ENCODE results near the gene IMMP2L. TPM values are rescaled to one million over a fixed set of nuclear protein-coding genes. Genes with fewer than 3 reads are reported as not detected.

IMMP2L gene
- total RNA-seq, 1 donor from 2014 or later = 32.0 TPM

DNA sequence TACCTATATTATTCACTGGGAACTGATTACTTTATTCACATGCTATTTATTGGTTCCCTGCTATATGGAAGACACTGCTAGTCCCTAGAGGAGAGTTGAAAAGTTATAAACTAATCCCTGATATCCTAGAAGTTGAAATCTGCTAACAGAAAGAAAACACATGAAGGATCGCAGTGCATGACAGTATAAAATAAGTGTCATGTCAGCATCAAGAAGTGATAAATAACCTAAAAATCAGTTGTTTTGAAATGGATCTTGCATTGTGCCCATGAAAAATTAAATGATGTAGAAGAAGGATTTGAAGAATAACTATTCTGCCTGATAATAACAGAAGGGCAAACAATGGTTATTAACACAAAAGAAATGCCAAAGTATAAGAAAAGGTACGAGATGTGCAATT, 764.6 kb downstream of the IMMP2L start:
- no peak for DNase-seq

- no peak for DNase-seq
These were observed 771.3 kb downstream of the IMMP2L start for GRCh38 chr7:110790992-110791391.

- peak; percentile 22 for DNase-seq
These were observed 775.8 kb downstream of the IMMP2L start for GRCh38 chr7:110786328-110786965.

- no peak for DNase-seq
These were observed 777.5 kb downstream of the IMMP2L start for GRCh38 chr7:110784749-110785148.

DNA sequence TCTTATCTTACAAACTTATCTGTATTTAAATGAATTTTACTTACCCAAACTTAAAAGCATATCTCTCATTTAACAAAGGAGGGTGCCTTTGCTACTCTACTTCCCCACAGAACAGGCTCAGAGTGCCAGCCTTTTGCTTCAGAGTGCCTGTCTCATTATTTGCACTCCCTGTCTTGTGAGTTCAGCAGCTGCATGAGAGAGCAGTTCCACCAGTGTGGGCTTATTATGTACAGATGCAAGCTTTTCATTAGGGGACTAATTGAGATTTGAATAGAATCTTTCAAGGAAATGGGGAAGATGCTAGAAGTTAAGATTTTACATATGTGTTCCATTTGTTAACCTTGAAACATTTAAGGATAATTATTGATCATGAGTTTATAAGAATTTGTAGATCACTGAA, 781.6 kb downstream of the IMMP2L start:
- DNase-seq = peak; percentile 11

DNA sequence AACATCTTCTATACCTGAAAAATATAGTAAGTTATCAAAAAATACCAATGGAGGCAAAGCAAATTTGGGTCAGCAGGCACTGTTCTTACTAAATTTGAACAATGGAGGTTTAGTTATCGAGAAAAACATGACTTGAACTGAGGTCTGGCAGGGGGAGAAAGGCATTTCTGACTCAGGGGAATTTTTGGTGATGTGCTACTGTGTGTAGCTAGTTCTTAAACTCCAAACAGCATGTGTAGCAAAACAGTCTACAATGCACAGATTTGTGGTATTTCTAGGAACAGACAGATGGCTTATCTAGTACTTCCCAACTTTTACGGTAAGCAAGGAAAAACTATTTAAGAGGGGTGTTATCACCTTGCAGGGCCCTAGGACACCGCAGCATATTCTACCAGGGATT, 783.0 kb downstream of the IMMP2L start:
- no peak for DNase-seq

- no peak for DNase-seq
These were observed 787.2 kb downstream of the IMMP2L start for GRCh38 chr7:110775046-110775445.

DNA sequence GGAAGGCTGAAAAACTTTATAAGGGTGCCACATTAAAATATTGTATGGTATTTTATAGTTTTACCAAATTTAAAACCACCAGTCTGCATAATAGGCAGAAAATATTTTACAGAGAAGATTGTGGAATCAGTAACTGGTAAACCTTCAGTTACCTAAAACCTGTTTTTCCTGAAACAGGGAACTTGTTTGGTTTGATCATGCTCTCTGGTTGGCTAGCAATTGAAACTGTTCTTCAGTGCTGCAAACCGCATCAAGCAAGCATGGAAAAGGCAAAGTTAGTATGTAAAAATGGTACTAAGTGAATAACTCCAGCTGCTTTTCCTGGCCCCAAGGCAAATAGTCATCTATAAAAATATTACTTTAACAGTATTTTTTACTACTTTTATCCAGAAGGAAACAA, 788.2 kb downstream of the IMMP2L start:
- peak; percentile 28 for DNase-seq

DNA sequence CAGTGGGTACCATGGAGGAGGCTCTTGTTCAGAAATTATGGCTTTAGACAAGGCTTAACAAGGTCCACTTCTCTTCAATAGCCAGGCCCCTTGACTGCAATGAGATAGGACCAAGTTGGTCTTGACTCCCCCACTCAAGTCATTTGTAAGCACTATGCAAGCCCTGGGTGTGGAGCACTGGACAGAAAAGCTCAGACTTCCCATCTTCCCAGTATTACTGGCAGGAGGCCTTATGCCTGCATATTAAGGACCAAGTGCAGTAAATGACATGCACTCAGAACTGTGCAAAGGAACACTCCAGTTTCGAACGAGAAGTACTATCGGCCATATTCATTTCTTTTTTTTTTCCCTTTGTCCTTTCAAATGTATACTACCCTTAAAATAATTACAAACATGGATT, 789.7 kb downstream of the IMMP2L start:
- no peak for DNase-seq

DNA sequence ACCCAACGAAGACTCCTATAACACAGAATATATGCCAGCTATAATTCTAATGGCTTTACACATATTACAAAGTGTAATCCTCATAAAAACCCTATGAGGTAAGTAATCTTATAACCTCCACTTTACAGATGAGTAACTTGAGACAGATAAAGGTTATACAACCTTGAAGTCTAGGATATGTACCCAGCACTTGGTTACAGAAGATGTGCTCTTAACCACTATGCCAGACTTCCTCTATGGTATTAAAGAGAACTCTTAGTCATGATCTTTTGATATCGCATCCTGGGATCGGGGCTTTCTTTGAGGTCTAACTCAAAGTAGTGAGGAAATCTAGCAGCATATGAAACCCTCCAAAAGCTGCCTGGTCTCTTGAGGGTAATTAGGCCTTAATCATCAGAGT, 790.6 kb downstream of the IMMP2L start:
- DNase-seq = no peak

- no peak for DNase-seq
These were observed 794.7 kb downstream of the IMMP2L start for GRCh38 chr7:110767550-110768110.

- no peak for DNase-seq
These were observed 795.4 kb downstream of the IMMP2L start for GRCh38 chr7:110766864-110767263.

DNA sequence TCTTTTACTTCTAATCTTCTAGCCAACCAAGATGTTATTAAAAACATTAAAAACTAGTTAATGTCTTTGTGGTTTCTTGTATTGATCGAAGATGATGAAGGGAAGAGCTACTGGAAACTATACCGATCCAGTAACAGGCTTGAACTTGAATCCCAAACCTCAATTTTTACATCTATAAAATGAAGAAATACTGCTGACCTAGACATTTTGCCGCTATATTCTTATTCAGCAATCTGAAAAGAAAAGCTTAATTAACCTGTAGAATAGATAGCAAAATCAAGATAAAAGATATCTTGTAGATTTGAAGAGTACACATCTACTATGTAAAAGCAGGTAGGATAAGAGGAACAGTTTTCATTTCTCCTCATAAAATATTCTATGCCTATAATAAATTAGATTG, 797.4 kb downstream of the IMMP2L start:
- DNase-seq = no peak

DNA sequence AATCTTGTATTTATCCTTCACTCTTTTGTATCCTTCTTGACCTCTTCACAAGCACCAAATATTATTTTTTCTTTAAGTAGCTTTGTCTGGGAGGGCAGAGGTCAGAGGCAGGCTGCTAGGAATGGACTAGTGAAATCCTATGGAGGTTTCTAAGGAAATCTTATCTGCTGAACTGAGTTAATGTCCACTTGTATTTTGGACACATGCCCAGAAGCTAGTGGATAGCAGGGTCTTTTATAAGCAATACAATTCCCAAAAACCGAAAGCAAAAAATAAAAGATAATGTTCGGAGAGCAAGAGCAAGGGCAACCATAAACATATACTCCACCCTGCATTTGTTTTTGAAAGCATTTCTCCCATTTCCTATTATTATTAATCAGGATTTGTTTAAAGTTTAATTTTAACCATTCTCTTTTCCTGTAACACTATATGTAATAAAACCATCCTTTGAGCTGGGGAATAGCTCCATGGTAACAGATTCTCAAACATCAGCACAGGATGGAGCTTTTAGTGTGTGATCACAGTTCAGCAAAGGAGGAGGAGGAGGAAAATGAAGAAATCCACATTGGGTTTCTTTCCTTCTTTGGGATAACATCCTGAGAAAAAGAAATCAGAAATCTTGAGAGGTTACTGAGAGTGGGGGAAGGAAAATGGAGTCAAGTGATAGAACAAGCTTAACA, 799.6 kb downstream of the IMMP2L start:
- DNase-seq = peak; percentile 63

- no peak for DNase-seq
These were observed 802.0 kb downstream of the IMMP2L start for GRCh38 chr7:110760341-110760740.

- DNase-seq = no peak
These were observed 803.2 kb downstream of the IMMP2L start for GRCh38 chr7:110759069-110759468.

DNA sequence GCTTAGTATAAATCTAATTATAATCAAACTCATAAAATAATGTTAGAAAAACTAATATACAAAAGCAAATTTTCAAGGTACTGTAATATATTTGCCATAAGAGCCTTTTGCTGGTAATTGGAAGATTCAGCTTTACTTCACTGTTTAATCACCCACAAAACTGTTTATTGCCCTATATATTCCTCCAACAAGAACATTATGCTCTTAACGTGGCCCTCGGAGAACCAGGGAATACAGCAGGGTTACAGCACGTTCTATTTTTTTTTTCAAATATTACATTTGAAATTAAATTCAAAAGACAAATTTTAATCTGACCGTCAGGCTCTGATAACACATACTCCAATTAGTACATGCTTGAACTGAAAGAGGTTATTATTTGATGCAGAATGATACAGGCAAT, 807.6 kb downstream of the IMMP2L start:
- no peak for DNase-seq

GRCh38 chr7:110750931-110751605, 811.2 kb downstream of the IMMP2L start:
- DNase-seq = no peak

DNA sequence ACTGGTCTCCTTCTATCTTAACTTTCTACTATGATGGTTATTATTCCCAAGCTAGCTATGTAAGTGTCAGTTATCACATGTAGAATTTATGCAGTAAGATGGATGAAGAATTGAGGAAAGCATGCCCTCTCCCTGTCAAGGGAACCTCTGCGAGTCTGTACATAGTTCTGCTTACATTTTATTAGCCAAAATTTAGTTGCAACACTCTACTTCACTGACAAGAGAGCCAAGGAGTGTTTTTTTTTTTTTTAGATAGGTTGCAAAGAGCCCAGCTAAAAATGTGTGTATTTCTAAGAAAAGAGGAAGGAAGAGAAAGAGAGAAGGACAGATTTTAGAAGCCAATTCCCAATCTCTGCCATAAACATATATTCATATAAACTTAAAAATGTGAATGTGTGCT, 829.1 kb downstream of the IMMP2L start:
- DNase-seq = no peak

DNA sequence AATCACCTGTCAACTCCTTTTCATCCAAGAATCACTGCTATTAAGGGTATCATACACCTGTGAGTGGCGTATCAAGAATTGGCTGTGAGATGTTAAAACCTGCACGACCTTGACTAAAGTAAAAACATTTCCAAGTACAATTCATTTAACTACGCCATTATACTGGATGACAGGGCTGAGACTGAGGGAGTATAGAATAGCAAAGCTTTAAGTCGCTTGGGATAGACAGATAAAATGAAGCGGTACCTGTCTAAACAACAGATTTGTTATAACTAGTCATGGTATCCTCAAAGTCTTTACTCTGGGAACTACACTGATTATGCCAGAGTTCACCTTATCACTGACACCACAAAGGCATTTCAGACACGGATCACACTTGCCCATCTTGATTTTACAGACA, 837.5 kb downstream of the IMMP2L start:
- no peak for DNase-seq

DNA sequence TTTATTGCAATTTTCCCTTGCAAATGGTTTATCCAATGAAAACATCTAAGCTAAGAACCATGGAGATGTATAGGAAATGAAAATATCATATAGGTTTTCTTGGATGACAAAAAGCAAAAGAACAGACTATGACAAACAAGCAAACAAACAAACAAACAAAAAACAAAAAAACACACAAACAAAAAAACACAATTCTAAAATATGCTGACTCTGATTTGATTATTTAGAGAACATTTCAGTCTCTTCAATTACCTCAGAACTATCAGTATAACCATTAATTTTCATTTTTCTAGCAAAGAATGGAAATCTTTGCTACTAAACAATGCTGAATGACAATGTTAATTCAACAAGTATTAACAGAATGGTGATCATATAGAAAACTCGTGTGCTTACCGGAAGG, 840.9 kb downstream of the IMMP2L start:
- no peak for DNase-seq

DNA sequence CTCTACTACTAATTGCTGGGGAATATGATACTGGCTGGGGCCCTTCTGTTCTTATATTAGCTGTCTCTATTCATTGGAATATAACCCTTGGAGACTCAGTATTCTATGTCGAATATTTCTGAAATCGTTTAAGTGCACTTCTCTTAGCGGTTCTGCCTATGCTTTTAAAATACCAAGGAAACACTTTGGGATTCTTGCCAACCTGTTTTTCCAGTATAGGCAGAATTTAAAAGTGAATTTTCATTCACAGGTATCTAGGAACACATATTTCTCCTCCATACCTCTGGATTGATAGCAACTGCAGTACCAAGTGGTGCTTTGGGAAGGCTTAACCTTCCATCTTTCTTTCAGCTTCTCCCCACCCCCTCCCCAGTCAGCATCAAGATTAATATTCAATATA, 841.7 kb downstream of the IMMP2L start:
- DNase-seq = no peak

DNA sequence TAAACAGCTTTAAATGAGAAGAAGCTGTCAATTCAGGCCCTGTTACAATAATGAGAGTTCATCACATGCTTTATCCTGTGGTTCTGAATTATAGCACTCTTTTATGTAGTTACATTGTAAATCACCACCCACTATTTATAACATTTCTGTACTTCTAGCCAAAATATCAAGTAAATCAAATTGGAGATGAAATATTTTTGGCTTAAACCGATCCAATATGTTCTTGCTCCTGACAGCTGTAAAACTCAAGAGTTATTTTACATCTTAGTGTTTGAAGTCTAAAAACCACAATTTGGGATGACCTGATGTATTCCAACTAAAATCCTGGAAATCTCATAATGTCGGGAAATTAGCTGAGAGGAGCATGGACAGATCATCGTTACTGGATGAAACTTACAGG, 842.6 kb downstream of the IMMP2L start:
- DNase-seq = peak; percentile 21
